Measurements from ENCODE around the gene XKR7.

XKR7 gene

GRCh38 chr20:32052778-32053362 lies 84.9 kb downstream of the XKR7 start:
- Histone ChIP-seq H3K9me3 (ENCODE audit: control insufficient read depth, low read length) (peaks cover 5% of the 10 kb centered on the region), H3K27me3 (replicated peaks; ENCODE audit: control insufficient read depth, insufficient read depth, low read length) (peaks cover 83% of the 10 kb centered on the region), H3K9ac (ENCODE audit: low read length) (no peak overlapping the region), H3K36me3 (ENCODE audit: control insufficient read depth, insufficient read depth, low read length, severe bottlenecking) (no peaks in the 10 kb centered on the region), H3K4me3 (ENCODE audit: low read length) (no peak overlapping the region), H3K4me1 (ENCODE audit: control insufficient read depth, insufficient read depth, low read length) (no peaks in the 10 kb centered on the region)
- DNase-seq (ENCODE audit: low read depth), result no peak
